Measurements from ENCODE around the gene UNC13A.

Gene UNC13A

GRCh38 chr19:17669419-17669818 lies 18.7 kb downstream of the UNC13A start:
- no peak for DNase-seq (ENCODE audit: low read depth)

- DNase-seq (ENCODE audit: low read depth), result no peak
These were observed 23.1 kb downstream of the UNC13A start for GRCh38 chr19:17665058-17665457.

- no peak for DNase-seq (ENCODE audit: low read depth)
These were observed 28.2 kb downstream of the UNC13A start for GRCh38 chr19:17659996-17660395.

GRCh38 chr19:17658666-17659065 lies 29.5 kb downstream of the UNC13A start:
- DNase-seq (ENCODE audit: low read depth), result no peak

GRCh38 chr19:17658240-17658639 lies 29.9 kb downstream of the UNC13A start:
- DNase-seq (ENCODE audit: low read depth), result no peak

GRCh38 chr19:17656970-17657369 lies 31.2 kb downstream of the UNC13A start:
- DNase-seq (ENCODE audit: low read depth), result no peak

- no peak for DNase-seq (ENCODE audit: low read depth)
These were observed 32.2 kb downstream of the UNC13A start for GRCh38 chr19:17655751-17656472.

- DNase-seq (ENCODE audit: low read depth), result no peak
These were observed 33.2 kb downstream of the UNC13A start for GRCh38 chr19:17654993-17655392.

- DNase-seq (ENCODE audit: low read depth), result no peak
These were observed 35.5 kb downstream of the UNC13A start for GRCh38 chr19:17652627-17653026.

- no peak for DNase-seq (ENCODE audit: low read depth)
These were observed 39.4 kb downstream of the UNC13A start for GRCh38 chr19:17648786-17649185.

GRCh38 chr19:17648097-17648660 lies 40.0 kb downstream of the UNC13A start:
- DNase-seq (ENCODE audit: low read depth), result no peak

- no peak for DNase-seq (ENCODE audit: low read depth)
These were observed 40.8 kb downstream of the UNC13A start for GRCh38 chr19:17647071-17648020.

- DNase-seq (ENCODE audit: low read depth), result no peak
These were observed 41.7 kb downstream of the UNC13A start for GRCh38 chr19:17646441-17646840.

GRCh38 chr19:17645339-17645963 lies 42.7 kb downstream of the UNC13A start:
- DNase-seq (ENCODE audit: low read depth), result no peak

GRCh38 chr19:17642656-17643055 lies 45.5 kb downstream of the UNC13A start:
- no peak for DNase-seq (ENCODE audit: low read depth)

GRCh38 chr19:17641846-17642245 lies 46.3 kb downstream of the UNC13A start:
- no peak for DNase-seq (ENCODE audit: low read depth)

- DNase-seq (ENCODE audit: low read depth), result no peak
These were observed 47.0 kb downstream of the UNC13A start for GRCh38 chr19:17641181-17641580.

- DNase-seq (ENCODE audit: low read depth), result no peak
These were observed 54.5 kb downstream of the UNC13A start for GRCh38 chr19:17633700-17634099.

- no peak for DNase-seq (ENCODE audit: low read depth)
These were observed 55.6 kb downstream of the UNC13A start for GRCh38 chr19:17632577-17632976.

- DNase-seq (ENCODE audit: low read depth), result no peak
These were observed 58.4 kb downstream of the UNC13A start for GRCh38 chr19:17629760-17630159.

- no peak for DNase-seq (ENCODE audit: low read depth)
These were observed 60.2 kb downstream of the UNC13A start for GRCh38 chr19:17627921-17628320.

GRCh38 chr19:17627161-17627560 lies 61.0 kb downstream of the UNC13A start:
- no peak for DNase-seq (ENCODE audit: low read depth)
